SU-DHL-6 (cell line): Measurements from ENCODE around the gene VEGFA.

Experiments used
- CTCF ChIP-seq: fragments of 200-600 bp; sonication (generic); IDR thresholded peaks from one replicate; pipeline ENCODE4 v1.5.1; 2017; ENCODE audit warnings: antibody characterized with exemption, mild to moderate bottlenecking, low read length, moderate library complexity; ENCODE audit not compliant: insufficient read depth, poor library complexity, severe bottlenecking
- EZH2phosphoT487 ChIP-seq: fragments of 200-600 bp; sonication (generic), shearing (Covaris generic); conservative IDR thresholded peaks from 2 replicates; pipeline ENCODE4 v1.6.1; 2018; ENCODE audit warnings: mild to moderate bottlenecking, antibody characterized with exemption, low read length, moderate library complexity, mixed read lengths

- no peak for TF ChIP-seq CTCF
- no peak for TF ChIP-seq EZH2phosphoT487
Measured at GRCh38 chr6:43762966-43763695, 6.9 kb upstream of the VEGFA start.
